Activated naive CD4-positive, alpha-beta T cell treated with Interleukin-2 at 50 U/mL for 16 hours (primary cell): Measurements from ENCODE around the gene WSB2.

Source experiments
- DNase-seq: peaks from one replicate; pipeline ENCODE4 v3.0.0-alpha.2; 2020

Gene WSB2

DNA sequence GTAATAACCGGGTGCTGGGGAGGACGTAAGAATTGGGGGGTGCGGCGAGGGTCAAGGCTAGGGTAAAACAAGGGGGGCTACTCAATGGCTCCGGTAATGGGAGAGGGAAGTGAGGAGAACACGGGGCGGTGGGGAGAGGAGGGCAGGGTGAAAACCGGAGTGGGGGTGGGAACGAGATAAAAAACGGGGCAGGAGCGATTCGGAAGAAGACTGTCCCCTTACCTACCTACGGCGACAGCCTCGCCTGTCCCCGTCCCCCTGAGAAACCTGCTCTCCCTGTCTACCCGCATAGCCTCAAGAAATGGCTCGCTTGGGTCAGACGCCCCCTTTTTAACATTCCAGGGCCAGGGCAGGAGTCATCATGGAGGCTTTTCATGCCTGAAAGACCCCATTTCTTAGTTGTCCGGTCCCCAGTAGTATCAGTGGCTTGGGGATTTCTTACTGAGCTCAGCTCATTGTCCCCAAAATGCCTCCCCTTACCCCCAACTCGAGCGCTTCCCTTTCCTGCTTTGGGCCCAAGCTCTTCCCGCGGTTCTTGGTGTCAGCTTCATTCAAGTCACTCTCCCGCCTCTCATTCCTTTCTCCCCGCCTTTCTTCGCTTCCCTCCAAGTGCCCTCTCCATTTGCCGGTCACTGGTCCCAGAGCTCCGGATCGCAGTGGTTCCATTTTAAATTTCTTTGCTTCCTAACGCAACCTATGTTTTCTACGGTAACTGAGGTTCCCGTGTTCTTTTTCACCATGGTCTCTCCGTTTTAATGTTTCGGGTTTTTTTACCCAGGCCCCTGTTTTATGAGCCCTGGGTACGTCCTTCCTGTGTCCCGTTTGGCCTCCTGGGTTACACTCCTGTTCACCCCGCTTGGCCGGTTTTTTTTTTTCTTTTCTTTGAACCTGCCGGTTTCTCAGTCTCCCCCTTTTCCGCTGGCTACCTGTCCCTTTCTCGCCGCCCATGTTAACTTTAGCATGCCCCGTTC is 1.2 kb upstream of the WSB2 start:
- peak; percentile 13 for DNase-seq

GRCh38 chr12:118060301-118061010 is 523 bp downstream of the WSB2 start:
- DNase-seq, result peak; percentile 42

- no peak for DNase-seq
Observed at GRCh38 chr12:118059341-118060191, 1.4 kb downstream of the WSB2 start.

GRCh38 chr12:118058881-118059280 is 2.1 kb downstream of the WSB2 start:
- no peak for DNase-seq

- DNase-seq, result no peak
Observed at GRCh38 chr12:118058227-118058626, 2.8 kb downstream of the WSB2 start.

GRCh38 chr12:118055865-118056773 is 4.9 kb downstream of the WSB2 start:
- no peak for DNase-seq

DNA sequence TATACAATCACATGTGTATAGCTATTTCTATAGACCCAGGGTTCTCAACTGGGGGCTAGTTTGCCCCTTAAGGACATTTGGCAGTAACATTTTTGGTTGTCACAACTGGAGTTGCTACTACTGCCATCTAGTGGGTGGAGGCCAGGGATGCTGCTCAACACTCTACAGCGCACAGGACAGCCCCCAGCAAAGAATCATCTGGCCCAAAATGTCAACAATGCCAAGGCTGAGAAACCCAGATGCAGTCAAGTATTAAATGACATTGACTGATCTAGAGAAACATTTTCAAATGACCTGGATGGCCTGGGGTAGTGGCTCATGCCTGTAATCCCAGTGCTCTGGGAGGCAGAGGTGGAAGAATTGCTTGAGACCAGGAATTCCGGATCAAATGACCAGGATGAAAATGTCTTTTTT is 5.8 kb downstream of the WSB2 start:
- peak; percentile 79 for DNase-seq

GRCh38 chr12:118053071-118053985 is 7.7 kb downstream of the WSB2 start:
- no peak for DNase-seq

- DNase-seq, result no peak
Observed at GRCh38 chr12:118052324-118053070, 8.5 kb downstream of the WSB2 start.

- no peak for DNase-seq
Observed at GRCh38 chr12:118050972-118051910, 9.7 kb downstream of the WSB2 start.

DNA sequence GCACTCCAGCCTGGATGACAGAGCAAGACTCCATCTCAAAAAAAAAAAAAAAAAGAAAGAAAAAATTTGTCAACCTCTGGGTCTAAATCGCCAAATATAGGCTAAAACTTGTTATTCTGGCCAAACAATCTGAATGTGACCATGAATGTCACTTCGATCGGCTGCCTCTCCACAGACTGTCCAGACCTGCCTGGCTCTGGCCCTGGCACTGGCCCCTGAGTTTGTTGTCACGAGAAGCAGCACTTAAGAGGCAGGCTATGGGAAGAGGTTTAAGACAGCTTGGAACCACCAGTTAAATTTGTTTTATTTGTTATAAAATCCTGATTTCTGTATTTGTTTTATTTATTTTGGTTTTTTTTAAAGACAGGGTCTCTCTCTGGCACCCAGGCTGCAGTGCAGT is 14.5 kb downstream of the WSB2 start:
- DNase-seq, result no peak

DNA sequence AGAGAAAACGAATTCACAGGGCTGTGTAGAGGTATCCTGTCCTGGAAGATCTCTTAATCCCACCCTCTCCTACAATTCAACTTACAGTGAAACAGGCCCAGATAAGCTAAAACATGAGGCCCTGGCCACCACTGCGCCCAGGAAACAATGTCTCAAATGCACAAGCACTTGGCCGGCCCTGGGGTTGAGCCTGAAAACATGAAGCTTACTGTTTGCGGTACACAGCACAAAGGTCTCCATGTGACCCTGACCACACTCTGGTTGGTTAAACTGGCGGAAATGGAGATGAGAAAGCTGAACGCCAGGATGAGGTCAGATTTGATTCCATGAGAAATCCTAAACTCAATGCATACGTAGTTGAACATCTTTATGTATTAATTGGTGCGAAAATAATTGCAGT is 16.4 kb downstream of the WSB2 start:
- no peak for DNase-seq

GRCh38 chr12:118044075-118044474 is 16.9 kb downstream of the WSB2 start:
- DNase-seq, result no peak

DNA sequence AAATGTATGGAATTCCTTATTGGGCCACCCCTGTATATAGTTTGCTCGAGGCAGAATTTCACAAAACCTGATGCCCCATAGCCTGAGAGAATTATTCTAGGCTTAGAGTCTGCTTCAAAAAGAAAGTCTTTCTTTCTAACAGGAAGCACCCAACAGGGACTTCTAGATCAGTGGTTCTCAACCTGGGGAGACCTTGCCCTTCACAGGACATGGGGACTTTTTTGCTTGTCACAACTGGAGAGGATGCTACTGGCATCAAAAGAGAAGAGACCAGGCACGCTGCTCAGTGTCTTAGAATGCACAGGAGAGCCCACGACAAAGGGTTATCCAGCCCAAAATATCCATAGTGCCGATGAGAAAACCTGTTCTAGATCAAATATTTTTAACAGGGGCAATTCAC is 18.9 kb downstream of the WSB2 start:
- no peak for DNase-seq

DNA sequence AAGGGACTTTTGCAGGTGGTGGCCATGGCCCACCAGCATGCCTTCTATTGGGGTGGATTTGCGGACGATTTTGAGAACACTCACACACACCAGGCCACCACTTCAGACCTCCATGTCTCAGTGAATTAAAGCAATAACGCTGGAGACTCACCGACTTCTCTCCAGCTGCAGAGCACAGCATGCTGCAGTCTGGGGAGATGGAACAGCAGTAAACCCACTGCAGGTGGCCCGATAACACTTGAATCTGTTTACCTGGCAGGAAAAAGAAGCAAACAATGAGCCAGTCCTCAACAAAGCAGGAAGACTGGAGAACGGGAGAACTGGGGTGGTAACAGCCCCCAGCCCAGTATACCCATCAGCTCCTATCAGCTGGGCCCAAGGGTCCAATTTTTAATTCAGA is 22.8 kb downstream of the WSB2 start:
- DNase-seq, result no peak

DNA sequence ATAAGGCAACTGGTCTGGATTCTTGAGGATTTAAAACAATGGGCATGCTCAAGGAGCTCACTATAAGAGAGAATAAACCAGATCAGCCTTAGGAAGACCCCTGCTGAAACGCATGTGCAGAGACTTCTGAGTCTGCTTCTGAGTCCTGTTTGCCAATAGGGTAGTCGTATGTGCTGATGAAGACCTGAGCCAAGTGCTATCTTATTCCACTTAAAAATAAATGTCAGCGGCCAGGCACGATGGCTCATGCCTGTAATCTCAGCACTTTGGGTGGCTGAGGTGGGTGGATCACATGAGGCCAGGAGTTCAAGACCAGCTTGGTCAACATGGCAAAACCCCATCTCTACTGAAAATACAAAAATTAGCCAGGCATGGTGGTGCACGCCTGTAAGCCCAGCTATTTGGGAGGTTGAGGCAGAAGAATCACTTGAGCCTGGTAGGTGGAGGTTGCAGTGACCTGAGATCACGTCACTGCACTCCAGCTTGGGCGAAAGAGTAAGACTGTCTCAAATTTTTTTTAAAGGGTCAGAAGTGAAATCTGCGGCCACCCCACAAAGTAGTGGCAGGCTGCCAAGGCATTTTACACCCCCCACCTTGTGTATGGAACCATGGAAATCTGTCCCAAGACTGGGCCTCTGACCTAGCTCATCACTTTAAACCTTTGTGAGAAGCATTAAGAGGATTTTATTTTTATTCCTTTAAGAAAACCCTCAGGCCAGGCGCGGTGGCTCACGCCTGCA is 24.1 kb downstream of the WSB2 start:
- no peak for DNase-seq

- peak; percentile 27 for DNase-seq
Observed at GRCh38 chr12:118035190-118036041, 25.6 kb downstream of the WSB2 start.
